PC-9 (cell line): ENCODE data around the gene SORBS2.

ENCODE experiments used
- CTCF ChIP-seq: fragments of 200-600 bp; sonication (generic); conservative IDR thresholded peaks from 2 replicates; pipeline ENCODE4 v1.6.1; 2017; ENCODE audit warnings: mixed run types, antibody characterized with exemption, mild to moderate bottlenecking, moderate library complexity
- EZH2 ChIP-seq: fragments of 200-600 bp; sonication (generic); IDR thresholded peaks from 2 replicates; pipeline ENCODE4 v1.8.0; 2017; ENCODE audit warnings: antibody characterized with exemption, low read depth

GRCh38 chr4:185598846-185599552 is 213.0 kb downstream of the SORBS2 start:
- TF ChIP-seq CTCF (no peak), EZH2 (no peak)
